ENCODE measurements around the gene SKI.

DNA sequence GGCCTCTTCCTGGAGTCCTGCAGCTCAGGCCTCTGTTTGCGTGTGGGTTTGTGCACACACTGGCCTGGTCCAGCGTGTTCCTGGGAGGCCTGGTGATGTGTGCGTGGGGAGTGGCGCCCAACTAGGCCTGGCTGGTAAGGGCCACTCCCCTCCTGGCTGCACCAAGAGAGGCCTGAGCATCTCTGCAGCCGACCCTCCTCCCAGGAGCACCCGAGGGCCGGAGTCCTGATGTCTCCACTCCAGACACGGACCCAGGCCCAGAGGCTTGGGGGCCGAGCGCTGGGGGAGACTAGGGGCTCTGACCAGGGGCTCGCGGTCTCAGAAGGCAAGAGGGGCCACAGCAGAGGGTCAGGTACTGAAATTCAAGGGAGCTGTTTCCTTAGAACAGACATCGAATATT lies 130.0 kb downstream of the SKI start:
- TF ChIP-seq EZH2phosphoT487 (IDR thresholded peaks at IDR 0.05; ENCODE audit: low read depth), result no peak
- TF ChIP-seq CTCF (IDR thresholded peaks at IDR 0.05; ENCODE audit: low read depth, low read length), result no peak

All from OCI-LY3 (cell line).